D721Med (cell line): ENCODE results near the gene PAGR1.
A peak's percentile ranks its signal among the peaks of the same experiment; 100 is the strongest.

Experiments used
- DNase-seq: peaks from one replicate; pipeline ENCODE4 v3.0.0; 2011; ENCODE audit warnings: low spot score; ENCODE audit not compliant: insufficient read length
- FAIRE-seq: peaks from 2 replicates; lab custom pipeline; 2011; peaks lifted over from hg19 to GRCh38; lab: Jason Lieb, UNC
- TF ChIP-seq, protein P1 (sequence below): IDR thresholded peaks from 2 replicates; pipeline ENCODE4 v1.5.1; 2012; ENCODE audit warnings: mild to moderate bottlenecking, control low read depth; ENCODE audit not compliant: insufficient read depth; ENCODE audit errors: missing control alignments

The PAGR1 gene

DNA sequence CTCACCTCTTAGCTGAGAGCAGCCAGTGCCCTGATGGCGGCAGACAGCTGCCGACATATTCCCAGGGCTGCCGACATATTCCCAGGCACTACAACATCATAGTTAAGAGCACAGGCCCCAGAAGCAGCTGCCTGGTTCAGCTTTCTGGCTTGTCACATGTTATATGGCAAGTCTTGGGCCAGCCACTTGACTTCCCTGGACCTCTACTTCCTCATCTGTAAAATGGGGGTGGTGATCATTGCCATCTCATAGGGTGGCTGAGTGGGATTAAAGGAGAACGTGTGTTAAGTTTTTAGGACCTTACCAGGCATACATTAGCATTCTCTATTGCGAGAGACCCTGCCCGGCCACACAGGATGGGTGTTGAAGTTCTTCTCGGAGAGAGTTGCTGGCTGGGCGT is 28.0 kb downstream of the PAGR1 start:
- FAIRE-seq: no peak
- TF ChIP-seq, protein P1, sequence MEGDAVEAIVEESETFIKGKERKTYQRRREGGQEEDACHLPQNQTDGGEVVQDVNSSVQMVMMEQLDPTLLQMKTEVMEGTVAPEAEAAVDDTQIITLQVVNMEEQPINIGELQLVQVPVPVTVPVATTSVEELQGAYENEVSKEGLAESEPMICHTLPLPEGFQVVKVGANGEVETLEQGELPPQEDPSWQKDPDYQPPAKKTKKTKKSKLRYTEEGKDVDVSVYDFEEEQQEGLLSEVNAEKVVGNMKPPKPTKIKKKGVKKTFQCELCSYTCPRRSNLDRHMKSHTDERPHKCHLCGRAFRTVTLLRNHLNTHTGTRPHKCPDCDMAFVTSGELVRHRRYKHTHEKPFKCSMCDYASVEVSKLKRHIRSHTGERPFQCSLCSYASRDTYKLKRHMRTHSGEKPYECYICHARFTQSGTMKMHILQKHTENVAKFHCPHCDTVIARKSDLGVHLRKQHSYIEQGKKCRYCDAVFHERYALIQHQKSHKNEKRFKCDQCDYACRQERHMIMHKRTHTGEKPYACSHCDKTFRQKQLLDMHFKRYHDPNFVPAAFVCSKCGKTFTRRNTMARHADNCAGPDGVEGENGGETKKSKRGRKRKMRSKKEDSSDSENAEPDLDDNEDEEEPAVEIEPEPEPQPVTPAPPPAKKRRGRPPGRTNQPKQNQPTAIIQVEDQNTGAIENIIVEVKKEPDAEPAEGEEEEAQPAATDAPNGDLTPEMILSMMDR: no peak
- DNase-seq: no peak

DNA sequence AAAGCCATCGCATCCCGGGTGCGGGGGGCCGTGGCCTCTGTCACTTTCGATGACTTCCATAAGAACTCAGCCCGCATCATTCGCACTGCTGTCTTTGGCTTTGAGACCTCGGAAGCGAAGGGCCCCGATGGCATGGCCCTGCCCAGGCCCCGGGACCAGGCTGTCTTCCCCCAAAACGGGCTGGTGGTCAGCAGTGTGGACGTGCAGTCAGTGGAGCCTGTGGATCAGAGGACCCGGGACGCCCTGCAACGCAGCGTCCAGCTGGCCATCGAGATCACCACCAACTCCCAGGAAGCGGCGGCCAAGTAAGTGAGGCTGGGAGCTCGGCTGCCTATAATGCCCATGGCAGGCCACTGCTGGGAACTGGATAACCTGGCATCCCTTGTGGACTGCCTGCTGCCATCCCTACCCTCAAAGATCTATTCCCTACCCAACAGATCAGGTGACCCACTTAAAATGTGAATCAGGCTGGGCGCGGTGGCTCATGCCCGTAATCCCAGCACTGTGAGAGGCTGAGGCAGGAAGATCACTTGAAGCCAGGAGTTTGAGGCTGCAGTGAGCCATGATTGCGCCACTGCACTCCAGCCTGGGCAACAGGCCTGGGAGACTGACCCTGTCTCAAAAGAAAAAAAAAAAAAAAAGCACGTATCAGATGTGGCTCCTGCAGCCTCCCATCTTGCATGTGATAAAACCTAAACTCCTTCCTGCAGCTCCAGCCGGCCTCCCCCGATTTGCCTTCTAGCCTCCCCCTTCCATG is 28.8 kb downstream of the PAGR1 start:
- DNase-seq: no peak
- TF ChIP-seq, protein P1: no peak
- FAIRE-seq: no peak

DNA sequence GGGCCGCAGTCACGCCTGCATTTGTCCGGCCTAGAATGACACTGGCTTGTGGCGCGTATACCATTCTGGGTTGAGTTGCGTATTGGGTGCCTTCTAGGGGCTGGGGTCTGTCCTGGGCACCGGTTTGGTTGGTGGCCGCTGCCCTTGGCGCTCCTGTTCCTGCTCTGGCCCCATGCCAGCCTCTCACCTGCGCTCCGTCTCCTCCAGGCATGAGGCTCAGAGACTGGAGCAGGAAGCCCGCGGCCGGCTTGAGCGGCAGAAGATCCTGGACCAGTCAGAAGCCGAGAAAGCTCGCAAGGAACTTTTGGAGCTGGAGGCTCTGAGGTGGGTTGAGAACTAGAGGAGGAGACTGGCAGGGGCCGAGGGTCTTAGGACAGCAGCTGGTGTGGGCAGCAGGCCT is 29.7 kb downstream of the PAGR1 start:
- DNase-seq (no peak), FAIRE-seq (no peak)
- TF ChIP-seq, protein P1: no peak

DNA sequence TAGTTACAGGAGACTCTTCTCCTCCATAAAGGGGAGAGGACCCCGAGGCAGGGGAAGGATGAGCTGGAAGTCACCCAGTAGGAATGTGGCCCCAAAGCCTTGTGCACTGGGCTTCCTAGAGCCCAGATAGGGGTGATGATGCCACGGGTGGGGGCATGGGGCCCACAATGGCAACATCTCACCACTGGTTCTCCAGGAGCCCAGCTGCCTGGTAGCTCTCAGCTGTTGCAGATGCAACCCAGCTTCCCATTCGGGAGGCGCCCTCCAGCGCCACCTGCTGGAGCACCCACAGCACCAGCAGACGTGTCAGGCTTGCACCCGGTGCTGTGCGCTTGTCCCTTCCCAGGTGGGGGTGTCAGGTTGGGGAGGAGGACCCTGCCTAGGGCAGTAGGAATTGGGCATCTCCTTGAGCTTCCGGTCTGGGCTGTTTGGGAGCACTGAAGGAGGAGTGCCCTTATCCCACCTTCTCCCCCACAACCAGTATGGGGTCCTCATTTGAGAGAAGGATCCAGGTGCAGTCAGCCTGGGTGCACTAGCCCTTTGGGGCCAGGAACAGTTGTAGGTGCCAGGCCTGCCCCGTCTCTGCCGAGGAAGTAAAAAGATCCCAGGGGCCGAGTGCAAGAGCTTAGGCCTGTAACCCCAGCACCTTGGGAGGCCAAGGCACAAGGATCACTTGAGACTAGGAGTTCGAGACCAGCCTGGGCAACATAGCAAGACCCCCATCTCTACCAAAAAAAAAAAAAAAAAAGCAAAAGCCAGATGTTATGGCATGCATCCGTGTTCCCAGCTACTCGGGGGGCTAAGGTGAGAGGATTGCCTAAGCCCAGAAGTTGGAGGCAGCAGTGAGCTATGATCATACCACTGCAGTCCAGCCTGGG is 32.7 kb downstream of the PAGR1 start:
- TF ChIP-seq, protein P1: peak; percentile 76
- FAIRE-seq: no peak
- DNase-seq: peak; percentile 75

DNA sequence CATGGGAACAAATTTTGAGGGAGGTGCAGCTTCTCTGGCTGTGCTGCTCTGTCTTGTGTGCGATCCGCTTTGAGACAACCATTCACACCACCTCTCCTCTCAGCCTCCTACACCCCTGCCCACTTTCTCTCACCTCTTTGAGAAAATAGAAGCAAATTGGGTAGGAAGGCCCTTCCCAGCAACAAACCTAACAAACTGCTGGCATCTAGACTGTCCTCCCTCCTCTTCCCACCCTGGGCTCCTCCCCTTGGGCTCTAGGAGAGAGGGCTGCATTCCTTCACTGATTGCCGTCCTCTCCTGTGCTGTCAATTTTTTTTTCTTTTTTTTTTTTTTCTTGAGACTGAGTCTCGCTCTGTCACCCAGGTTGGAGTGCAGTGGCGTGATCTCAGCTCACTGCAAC is 33.6 kb downstream of the PAGR1 start:
- FAIRE-seq (no peak), DNase-seq (no peak)
- TF ChIP-seq, protein P1: no peak

DNA sequence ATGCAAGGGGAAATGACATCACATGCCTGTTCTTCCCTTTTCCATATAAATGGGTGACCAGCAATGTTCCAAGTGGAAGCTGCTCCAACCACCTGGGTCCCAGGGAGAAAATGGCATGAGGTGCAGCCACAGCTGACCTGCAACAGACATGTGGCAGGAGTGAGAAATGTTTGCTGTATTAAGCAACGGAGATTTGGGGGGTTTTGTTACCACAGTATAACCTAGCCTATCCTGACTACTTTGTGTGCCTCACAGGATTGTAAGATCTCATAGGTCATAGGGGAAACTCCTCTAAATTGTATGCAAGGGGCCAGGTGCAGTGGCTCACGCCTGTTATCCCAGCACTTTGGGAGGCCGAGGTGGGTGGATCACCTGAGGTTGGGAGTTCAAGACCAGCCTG is 35.0 kb downstream of the PAGR1 start:
- TF ChIP-seq, protein P1: no peak
- no peak for DNase-seq
- FAIRE-seq: no peak

DNA sequence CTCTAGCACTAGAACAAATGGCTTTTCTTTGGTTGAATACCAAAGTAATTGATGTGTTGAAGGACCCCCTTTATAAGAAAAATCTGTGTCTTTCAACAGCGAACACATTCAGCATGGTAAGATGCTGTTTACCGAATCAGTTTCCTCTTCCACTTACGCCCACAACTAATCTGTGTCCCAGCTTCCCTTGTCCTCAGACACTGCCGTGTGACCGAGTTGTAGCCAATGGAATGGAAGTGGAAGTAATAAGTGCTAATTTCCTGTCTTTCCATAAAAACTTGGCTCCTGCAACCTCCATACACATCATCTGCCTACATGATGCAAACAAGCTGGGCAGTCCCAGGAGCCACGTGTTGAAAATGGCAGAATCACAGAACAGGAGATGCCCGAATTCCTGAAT is 36.7 kb downstream of the PAGR1 start:
- DNase-seq (no peak), FAIRE-seq (no peak)
- TF ChIP-seq, protein P1: no peak
